HEK293 (cell line): ENCODE measurements around the gene IRS1.

Experiments used
- IKZF3 ChIP-seq: fragments of 450-650 bp; IDR thresholded peaks from 2 replicates; pipeline ENCODE4 v1.5.0; 2018; ENCODE audit warnings: missing biosample characterization, mild to moderate bottlenecking, missing genetic modification characterization, moderate library complexity
- MYNN ChIP-seq: fragments of 450-650 bp; formaldehyde crosslinking; IDR thresholded peaks from 2 replicates; pipeline ENCODE4 v1.5.1; 2016; ENCODE audit warnings: missing biosample characterization, missing genetic modification characterization, borderline replicate concordance
- SP3 ChIP-seq: fragments of 450-650 bp; formaldehyde crosslinking; IDR thresholded peaks from 2 replicates; pipeline ENCODE4 v1.5.1; 2016; ENCODE audit warnings: missing biosample characterization, missing genetic modification characterization
- ZBTB8A ChIP-seq: fragments of 450-650 bp; formaldehyde crosslinking; IDR thresholded peaks from 2 replicates; pipeline ENCODE4 v1.5.1; 2016; ENCODE audit warnings: missing biosample characterization, missing genetic modification characterization
- ZNF23 ChIP-seq: fragments of 450-650 bp; formaldehyde crosslinking; IDR thresholded peaks from 2 replicates; pipeline ENCODE4 v1.5.1; 2016; ENCODE audit warnings: missing biosample characterization, missing genetic modification characterization, borderline replicate concordance
- ZNF530 ChIP-seq: fragments of 450-650 bp; formaldehyde crosslinking; IDR thresholded peaks from 2 replicates; pipeline ENCODE4 v1.5.1; 2016; ENCODE audit warnings: low read depth, missing biosample characterization, missing genetic modification characterization
- ZNF670 ChIP-seq: fragments of 450-650 bp; formaldehyde crosslinking; IDR thresholded peaks from 2 replicates; pipeline ENCODE4 v1.5.1; 2016; ENCODE audit warnings: missing biosample characterization, missing genetic modification characterization, low read depth
- TF ChIP-seq, protein P1 (sequence below): fragments of 450-650 bp; formaldehyde crosslinking; IDR thresholded peaks from 2 replicates; pipeline ENCODE4 v1.5.1; 2017; ENCODE audit warnings: missing biosample characterization, mild to moderate bottlenecking, missing genetic modification characterization, moderate library complexity
- TF ChIP-seq, protein P2 (sequence below): fragments of 450-650 bp; formaldehyde crosslinking; IDR thresholded peaks from 2 replicates; pipeline ENCODE4 v1.5.1; 2017; ENCODE audit warnings: missing biosample characterization, missing genetic modification characterization
- TF ChIP-seq, protein P3 (sequence below): sonication (generic); formaldehyde crosslinking; IDR thresholded peaks from 2 replicates; pipeline ENCODE4 v1.8.1; 2022; ENCODE audit warnings: mild to moderate bottlenecking, moderate library complexity, missing genetic modification reagents
- TF ChIP-seq, protein P4 (sequence below): fragments of 450-650 bp; formaldehyde crosslinking; IDR thresholded peaks from 2 replicates; pipeline ENCODE4 v1.5.1; 2016; ENCODE audit warnings: missing biosample characterization, missing genetic modification characterization
- TF ChIP-seq, protein P5 (sequence below): fragments of 450-650 bp; formaldehyde crosslinking; IDR thresholded peaks from 2 replicates; pipeline ENCODE4 v1.5.1; 2017; ENCODE audit warnings: missing biosample characterization, missing genetic modification characterization
- TF ChIP-seq, protein P6 (sequence below): fragments of 450-650 bp; formaldehyde crosslinking; conservative IDR thresholded peaks from 2 replicates; pipeline ENCODE4 v1.5.1; 2016; ENCODE audit warnings: low read depth, missing biosample characterization, missing genetic modification characterization
- TF ChIP-seq, protein P7 (sequence below): fragments of 450-650 bp; formaldehyde crosslinking; IDR thresholded peaks from 2 replicates; pipeline ENCODE4 v1.5.1; 2016; ENCODE audit warnings: missing biosample characterization, missing genetic modification characterization
- TF ChIP-seq, protein P8 (sequence below): fragments of 450-650 bp; formaldehyde crosslinking; optimal IDR thresholded peaks from 2 replicates; pipeline ENCODE3; 2016; ENCODE audit warnings: missing biosample characterization, mild to moderate bottlenecking, missing genetic modification characterization
- TF ChIP-seq, protein P9 (sequence below): fragments of 450-650 bp; formaldehyde crosslinking; IDR thresholded peaks from 2 replicates; pipeline ENCODE4 v1.5.1; 2016; ENCODE audit warnings: missing biosample characterization, missing genetic modification characterization

Gene IRS1

DNA sequence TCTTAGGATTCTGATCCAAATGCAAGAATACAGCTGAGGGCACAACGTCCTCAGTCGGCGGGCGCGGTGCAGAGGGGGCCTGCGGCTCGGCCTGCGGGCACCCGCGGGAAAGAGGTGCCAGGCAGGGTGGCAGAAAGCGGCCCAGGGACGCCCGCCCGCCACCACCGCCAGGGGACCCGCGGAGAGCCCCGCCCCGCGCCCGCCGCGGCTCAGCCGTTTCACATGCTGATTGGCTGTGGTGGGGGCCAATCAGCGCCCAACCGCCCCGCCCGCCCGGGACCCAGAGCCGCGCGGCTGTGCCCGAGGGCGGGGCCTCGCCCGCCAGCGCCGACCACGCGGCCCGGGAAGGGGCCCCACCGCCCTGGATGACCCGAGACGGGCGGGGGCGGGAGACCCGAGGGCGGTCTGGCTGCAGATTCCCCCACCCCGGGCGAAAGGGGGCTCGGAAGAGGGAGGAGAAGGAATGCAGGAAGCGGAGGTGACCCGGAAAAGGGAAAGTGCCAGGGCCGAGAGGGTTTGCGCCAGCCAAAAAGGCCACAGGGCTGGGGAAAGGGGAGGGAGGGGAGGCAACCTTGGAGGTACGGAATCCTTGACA, 8.0 kb downstream of the IRS1 start (continued):
- TF ChIP-seq IKZF3 (peak; percentile 76), ZNF530 (tag by site-specific recombination) (no peak), ZNF670 (tag by site-specific recombination) (no peak), SP3 (tag by site-specific recombination) (peak; percentile 68), ZBTB8A (tag by site-specific recombination) (peak; percentile 99), ZNF23 (tag by site-specific recombination) (no peak), MYNN (tag by site-specific recombination) (no peak)
- TF ChIP-seq, protein P1, sequence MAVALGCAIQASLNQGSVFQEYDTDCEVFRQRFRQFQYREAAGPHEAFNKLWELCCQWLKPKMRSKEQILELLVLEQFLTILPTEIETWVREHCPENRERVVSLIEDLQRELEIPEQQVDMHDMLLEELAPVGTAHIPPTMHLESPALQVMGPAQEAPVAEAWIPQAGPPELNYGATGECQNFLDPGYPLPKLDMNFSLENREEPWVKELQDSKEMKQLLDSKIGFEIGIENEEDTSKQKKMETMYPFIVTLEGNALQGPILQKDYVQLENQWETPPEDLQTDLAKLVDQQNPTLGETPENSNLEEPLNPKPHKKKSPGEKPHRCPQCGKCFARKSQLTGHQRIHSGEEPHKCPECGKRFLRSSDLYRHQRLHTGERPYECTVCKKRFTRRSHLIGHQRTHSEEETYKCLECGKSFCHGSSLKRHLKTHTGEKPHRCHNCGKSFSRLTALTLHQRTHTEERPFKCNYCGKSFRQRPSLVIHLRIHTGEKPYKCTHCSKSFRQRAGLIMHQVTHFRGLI, result no peak
- TF ChIP-seq, protein P2, sequence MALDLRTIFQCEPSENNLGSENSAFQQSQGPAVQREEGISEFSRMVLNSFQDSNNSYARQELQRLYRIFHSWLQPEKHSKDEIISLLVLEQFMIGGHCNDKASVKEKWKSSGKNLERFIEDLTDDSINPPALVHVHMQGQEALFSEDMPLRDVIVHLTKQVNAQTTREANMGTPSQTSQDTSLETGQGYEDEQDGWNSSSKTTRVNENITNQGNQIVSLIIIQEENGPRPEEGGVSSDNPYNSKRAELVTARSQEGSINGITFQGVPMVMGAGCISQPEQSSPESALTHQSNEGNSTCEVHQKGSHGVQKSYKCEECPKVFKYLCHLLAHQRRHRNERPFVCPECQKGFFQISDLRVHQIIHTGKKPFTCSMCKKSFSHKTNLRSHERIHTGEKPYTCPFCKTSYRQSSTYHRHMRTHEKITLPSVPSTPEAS (tag by site-specific recombination), result no peak
- TF ChIP-seq, protein P3, sequence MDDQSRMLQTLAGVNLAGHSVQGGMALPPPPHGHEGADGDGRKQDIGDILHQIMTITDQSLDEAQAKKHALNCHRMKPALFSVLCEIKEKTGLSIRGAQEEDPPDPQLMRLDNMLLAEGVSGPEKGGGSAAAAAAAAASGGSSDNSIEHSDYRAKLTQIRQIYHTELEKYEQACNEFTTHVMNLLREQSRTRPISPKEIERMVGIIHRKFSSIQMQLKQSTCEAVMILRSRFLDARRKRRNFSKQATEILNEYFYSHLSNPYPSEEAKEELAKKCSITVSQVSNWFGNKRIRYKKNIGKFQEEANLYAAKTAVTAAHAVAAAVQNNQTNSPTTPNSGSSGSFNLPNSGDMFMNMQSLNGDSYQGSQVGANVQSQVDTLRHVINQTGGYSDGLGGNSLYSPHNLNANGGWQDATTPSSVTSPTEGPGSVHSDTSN (CRISPR knock-in tag), result 0 out of 2 replicates have a peak, but pooled peaks have one; percentile 67
- TF ChIP-seq, protein P4, sequence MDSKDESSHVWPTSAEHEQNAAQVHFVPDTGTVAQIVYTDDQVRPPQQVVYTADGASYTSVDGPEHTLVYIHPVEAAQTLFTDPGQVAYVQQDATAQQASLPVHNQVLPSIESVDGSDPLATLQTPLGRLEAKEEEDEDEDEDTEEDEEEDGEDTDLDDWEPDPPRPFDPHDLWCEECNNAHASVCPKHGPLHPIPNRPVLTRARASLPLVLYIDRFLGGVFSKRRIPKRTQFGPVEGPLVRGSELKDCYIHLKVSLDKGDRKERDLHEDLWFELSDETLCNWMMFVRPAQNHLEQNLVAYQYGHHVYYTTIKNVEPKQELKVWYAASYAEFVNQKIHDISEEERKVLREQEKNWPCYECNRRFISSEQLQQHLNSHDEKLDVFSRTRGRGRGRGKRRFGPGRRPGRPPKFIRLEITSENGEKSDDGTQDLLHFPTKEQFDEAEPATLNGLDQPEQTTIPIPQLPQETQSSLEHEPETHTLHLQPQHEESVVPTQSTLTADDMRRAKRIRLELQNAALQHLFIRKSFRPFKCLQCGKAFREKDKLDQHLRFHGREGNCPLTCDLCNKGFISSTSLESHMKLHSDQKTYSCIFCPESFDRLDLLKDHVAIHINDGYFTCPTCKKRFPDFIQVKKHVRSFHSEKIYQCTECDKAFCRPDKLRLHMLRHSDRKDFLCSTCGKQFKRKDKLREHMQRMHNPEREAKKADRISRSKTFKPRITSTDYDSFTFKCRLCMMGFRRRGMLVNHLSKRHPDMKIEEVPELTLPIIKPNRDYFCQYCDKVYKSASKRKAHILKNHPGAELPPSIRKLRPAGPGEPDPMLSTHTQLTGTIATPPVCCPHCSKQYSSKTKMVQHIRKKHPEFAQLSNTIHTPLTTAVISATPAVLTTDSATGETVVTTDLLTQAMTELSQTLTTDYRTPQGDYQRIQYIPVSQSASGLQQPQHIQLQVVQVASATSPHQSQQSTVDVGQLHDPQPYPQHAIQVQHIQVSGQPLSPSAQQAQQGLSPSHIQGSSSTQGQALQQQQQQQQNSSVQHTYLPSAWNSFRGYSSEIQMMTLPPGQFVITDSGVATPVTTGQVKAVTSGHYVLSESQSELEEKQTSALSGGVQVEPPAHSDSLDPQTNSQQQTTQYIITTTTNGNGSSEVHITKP, result peak; percentile 65
- TF ChIP-seq, protein P5, sequence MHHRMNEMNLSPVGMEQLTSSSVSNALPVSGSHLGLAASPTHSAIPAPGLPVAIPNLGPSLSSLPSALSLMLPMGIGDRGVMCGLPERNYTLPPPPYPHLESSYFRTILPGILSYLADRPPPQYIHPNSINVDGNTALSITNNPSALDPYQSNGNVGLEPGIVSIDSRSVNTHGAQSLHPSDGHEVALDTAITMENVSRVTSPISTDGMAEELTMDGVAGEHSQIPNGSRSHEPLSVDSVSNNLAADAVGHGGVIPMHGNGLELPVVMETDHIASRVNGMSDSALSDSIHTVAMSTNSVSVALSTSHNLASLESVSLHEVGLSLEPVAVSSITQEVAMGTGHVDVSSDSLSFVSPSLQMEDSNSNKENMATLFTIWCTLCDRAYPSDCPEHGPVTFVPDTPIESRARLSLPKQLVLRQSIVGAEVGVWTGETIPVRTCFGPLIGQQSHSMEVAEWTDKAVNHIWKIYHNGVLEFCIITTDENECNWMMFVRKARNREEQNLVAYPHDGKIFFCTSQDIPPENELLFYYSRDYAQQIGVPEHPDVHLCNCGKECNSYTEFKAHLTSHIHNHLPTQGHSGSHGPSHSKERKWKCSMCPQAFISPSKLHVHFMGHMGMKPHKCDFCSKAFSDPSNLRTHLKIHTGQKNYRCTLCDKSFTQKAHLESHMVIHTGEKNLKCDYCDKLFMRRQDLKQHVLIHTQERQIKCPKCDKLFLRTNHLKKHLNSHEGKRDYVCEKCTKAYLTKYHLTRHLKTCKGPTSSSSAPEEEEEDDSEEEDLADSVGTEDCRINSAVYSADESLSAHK (tag by site-specific recombination), result no peak
- TF ChIP-seq, protein P6, sequence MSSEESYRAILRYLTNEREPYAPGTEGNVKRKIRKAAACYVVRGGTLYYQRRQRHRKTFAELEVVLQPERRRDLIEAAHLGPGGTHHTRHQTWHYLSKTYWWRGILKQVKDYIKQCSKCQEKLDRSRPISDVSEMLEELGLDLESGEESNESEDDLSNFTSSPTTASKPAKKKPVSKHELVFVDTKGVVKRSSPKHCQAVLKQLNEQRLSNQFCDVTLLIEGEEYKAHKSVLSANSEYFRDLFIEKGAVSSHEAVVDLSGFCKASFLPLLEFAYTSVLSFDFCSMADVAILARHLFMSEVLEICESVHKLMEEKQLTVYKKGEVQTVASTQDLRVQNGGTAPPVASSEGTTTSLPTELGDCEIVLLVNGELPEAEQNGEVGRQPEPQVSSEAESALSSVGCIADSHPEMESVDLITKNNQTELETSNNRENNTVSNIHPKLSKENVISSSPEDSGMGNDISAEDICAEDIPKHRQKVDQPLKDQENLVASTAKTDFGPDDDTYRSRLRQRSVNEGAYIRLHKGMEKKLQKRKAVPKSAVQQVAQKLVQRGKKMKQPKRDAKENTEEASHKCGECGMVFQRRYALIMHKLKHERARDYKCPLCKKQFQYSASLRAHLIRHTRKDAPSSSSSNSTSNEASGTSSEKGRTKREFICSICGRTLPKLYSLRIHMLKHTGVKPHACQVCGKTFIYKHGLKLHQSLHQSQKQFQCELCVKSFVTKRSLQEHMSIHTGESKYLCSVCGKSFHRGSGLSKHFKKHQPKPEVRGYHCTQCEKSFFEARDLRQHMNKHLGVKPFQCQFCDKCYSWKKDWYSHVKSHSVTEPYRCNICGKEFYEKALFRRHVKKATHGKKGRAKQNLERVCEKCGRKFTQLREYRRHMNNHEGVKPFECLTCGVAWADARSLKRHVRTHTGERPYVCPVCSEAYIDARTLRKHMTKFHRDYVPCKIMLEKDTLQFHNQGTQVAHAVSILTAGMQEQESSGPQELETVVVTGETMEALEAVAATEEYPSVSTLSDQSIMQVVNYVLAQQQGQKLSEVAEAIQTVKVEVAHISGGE, result peak; percentile 31; the same call in 1 of the 2 replicates
- TF ChIP-seq, protein P7, sequence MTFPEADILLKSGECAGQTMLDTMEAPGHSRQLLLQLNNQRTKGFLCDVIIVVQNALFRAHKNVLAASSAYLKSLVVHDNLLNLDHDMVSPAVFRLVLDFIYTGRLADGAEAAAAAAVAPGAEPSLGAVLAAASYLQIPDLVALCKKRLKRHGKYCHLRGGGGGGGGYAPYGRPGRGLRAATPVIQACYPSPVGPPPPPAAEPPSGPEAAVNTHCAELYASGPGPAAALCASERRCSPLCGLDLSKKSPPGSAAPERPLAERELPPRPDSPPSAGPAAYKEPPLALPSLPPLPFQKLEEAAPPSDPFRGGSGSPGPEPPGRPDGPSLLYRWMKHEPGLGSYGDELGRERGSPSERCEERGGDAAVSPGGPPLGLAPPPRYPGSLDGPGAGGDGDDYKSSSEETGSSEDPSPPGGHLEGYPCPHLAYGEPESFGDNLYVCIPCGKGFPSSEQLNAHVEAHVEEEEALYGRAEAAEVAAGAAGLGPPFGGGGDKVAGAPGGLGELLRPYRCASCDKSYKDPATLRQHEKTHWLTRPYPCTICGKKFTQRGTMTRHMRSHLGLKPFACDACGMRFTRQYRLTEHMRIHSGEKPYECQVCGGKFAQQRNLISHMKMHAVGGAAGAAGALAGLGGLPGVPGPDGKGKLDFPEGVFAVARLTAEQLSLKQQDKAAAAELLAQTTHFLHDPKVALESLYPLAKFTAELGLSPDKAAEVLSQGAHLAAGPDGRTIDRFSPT (tag by site-specific recombination), result peak; percentile 70
- TF ChIP-seq, protein P8, sequence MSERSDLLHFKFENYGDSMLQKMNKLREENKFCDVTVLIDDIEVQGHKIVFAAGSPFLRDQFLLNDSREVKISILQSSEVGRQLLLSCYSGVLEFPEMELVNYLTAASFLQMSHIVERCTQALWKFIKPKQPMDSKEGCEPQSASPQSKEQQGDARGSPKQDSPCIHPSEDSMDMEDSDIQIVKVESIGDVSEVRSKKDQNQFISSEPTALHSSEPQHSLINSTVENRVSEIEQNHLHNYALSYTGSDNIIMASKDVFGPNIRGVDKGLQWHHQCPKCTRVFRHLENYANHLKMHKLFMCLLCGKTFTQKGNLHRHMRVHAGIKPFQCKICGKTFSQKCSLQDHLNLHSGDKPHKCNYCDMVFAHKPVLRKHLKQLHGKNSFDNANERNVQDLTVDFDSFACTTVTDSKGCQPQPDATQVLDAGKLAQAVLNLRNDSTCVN (tag by site-specific recombination), result peak; percentile 62
- TF ChIP-seq, protein P9, sequence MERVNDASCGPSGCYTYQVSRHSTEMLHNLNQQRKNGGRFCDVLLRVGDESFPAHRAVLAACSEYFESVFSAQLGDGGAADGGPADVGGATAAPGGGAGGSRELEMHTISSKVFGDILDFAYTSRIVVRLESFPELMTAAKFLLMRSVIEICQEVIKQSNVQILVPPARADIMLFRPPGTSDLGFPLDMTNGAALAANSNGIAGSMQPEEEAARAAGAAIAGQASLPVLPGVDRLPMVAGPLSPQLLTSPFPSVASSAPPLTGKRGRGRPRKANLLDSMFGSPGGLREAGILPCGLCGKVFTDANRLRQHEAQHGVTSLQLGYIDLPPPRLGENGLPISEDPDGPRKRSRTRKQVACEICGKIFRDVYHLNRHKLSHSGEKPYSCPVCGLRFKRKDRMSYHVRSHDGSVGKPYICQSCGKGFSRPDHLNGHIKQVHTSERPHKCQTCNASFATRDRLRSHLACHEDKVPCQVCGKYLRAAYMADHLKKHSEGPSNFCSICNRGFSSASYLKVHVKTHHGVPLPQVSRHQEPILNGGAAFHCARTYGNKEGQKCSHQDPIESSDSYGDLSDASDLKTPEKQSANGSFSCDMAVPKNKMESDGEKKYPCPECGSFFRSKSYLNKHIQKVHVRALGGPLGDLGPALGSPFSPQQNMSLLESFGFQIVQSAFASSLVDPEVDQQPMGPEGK (tag by site-specific recombination), result peak; percentile 79
